GM18873 (cell line): Measurements from ENCODE around the gene MVD.

Experiments
- ATAC-seq: cut with Tn5 transposase; IDR thresholded peaks from one replicate; pipeline ENCODE4 v1.9.1; 2021; ENCODE audit warnings: mild to moderate bottlenecking, moderate library complexity, moderate number of reproducible peaks; ENCODE audit not compliant: unreplicated experiment, low FRiP score

Gene MVD, protein sequence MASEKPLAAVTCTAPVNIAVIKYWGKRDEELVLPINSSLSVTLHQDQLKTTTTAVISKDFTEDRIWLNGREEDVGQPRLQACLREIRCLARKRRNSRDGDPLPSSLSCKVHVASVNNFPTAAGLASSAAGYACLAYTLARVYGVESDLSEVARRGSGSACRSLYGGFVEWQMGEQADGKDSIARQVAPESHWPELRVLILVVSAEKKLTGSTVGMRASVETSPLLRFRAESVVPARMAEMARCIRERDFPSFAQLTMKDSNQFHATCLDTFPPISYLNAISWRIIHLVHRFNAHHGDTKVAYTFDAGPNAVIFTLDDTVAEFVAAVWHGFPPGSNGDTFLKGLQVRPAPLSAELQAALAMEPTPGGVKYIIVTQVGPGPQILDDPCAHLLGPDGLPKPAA

DNA sequence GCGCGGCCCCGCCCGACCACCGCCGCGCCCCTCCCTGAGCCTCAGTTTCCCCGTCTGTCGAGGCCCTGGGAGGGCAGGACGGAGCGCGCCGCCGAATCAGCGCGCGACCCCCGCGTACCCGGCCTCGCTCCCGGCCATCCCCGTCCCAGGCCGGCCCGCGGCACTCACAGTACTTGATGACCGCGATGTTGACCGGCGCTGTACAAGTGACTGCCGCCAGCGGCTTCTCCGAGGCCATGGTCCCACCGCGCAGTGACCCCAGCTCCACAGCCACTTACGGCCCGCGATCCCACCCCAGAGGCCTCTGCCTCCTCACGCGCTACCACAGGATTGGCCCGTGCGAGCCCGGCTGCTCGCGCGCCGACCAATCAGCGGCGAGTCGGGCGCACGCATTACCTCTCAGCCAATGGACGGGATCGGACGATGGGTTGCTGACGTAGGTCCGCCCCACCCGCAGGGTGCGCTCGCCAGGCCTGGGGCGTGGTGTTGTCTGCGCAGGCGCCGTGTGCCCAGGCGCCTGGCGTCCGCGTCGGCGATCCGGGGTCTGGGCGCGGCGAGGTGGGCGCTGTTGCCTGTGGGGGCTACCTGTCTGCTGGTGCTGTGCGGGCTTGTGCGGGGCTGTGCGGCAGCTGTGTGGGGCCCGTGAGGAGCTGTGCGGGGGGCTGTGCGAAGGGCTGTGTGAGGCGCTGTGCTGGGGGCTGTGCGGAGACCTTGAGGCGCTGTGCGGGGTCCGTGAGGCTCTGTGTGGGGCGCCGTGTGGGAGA, at the start of gene MVD:
MVD (minus strand) TSS at position 249 of the 764 bp plus-strand sequence; CDS start at position 238, 11 bp downstream.
- ATAC-seq = peak; percentile 92

DNA sequence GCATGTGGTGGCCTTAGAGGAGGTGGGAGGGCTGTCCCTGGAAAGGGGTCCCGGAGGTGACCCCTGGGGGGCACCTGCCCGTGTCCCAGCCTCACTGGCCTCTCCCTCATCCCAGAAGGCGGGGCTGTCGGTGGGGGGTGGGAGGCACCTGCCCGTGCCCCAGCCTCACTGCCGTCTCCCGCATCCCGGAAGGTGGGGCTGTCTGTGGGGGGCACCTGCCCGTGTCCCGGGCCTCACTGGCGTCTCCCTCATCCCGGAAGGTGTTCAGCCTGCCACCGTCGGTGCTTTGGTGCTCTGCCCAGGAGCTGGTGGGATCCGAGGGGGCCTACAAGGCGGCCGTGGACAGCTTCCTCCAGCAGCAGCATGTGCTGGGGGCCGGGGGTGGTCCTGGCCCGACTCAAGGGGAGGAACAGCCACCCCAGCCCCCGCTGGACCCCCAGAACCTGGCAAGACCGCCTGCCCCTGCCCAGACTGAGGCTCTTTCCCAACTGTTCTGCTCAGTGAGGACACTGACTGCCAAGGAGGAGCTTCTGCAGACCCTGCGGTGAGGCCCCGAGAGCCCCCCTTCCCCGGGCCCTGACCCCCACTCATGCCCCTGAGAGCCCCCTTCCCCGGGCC, 49.6 kb upstream of the MVD start:
- no peak for ATAC-seq

DNA sequence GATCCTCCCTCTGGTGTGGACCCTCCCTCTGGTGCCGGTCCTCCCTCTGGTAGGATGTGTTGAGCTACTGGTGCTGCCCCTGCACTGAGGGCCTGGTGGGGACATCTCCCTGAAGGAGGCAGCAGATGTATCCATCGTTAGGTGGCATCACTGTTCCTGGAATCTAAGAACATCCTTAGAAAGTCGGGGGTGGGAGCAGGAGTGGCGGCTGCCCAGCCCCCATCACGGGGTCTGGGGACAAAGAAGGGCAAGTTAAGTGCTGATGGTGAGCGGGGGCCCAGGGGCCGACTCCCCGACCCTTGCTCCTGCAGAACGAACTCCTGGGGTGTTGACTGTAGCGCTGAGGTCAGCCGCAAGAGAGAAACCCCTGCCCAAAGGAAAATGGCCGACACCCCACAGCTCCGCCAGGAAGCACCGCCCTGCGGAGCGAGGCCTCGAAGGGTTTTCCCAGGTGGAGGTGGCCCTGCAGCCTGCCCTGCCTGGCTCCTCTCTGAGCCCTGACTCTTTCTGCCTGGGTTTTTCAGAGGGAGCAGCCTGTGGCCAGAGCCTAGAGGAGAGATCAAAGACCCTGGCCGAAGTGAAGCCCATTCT, 49.0 kb upstream of the MVD start:
- no peak for ATAC-seq

DNA sequence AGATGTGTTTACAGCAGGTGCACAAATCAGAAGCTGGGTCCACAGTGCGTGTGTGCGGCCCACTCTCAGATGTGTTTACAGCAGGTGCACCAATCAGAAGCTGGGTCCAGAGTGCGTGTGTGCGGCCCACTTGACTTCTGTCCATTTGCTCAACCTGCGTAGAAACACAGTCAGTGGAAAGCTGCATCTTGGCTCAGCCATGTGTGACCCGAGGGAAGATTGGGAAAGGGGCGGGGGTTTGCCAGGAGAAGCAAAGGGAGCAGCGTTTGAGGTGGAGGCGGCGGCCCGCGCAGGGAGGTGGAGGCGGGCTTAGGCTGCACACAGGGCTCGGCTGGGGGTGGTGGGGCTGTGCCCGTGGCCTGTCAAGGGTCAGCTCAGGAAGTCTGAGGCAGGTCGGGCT, 47.7 kb upstream of the MVD start:
- no peak for ATAC-seq

DNA sequence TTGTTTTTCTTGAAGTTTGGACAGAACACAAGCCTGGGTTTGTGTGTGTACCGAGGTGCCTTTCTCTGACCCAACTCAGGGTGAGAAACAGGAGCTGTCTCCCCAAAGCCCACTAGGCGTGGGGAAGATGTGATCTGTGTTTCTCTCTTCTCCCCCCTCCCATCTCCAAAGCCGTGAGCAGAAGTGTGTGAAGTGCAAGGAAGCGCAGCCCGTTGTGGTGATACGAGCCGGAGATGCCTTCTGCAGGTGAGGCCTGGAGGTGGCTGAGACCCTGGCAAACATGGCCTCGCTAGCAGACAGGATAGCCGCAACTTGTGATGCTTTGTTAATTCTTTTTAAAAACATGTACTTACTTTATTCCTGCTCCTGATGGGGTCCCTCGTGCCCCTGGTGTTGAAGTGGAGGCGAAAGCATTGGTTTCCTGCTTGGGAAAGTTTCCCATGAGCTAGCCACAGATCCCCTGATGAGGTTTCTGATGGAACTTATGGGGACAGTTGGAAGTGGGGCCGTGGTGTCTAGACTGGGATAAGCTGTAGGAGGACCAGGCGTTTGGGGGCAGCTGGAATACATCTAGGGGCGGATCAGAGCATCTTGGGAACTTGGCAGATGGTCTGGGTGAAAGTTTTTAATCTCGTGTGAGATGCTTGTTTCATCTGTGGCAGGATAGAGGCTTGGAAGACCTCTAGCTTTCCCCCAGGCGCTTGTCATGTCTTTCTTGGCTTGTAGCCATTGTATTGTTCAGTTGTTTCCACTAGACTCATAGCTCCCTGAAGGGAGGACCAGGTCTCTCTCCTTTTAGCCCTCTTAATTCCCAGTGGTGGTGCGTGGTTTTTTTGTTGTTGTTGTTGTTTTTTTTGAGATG, 44.3 kb upstream of the MVD start:
- no peak for ATAC-seq

DNA sequence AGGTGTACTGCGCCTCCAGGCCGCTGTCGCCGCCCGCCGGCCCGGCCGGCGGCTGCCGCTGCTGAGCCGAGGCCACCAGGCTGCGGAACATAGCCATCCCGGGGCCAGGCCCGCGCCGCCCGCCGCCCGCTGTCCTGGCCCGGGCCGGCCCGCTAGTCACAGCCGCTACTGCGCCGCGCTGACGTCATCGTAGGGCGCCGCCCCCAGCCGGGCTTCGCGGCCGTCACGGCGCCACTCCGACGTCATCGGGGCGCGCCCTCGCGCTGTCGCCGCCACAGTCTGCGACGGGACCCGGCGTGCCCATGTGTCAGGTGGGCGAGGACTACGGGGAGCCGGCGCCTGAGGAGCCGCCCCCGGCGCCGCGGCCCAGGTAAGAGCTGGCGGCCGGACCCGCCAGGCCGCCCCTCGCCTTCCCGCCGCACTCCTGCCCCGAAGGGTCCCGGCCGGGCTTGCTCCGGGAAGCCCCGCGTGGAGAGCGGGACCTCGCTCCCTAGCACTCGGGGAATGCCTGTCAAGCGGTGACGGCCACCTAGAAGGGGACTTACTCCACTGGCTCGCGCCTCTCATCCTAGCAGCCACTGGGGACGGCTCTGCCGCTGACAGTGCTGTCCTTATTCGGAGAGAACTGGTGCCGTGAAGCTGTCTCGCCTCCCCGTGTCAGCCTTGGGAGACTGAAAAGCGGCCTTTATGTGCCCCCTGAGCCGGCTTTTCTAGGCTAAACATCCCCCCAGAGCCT, 43.5 kb upstream of the MVD start, which contains the start of the genes CTU2 and RNF166:
CTU2 (plus strand) TSS at position 275 of the 736 bp plus-strand sequence; CDS start at position 303, 28 bp downstream.
RNF166 (minus strand) TSS at position 180 of the 736 bp plus-strand sequence; CDS start at position 97, 83 bp downstream.
- ATAC-seq = peak; percentile 44

DNA sequence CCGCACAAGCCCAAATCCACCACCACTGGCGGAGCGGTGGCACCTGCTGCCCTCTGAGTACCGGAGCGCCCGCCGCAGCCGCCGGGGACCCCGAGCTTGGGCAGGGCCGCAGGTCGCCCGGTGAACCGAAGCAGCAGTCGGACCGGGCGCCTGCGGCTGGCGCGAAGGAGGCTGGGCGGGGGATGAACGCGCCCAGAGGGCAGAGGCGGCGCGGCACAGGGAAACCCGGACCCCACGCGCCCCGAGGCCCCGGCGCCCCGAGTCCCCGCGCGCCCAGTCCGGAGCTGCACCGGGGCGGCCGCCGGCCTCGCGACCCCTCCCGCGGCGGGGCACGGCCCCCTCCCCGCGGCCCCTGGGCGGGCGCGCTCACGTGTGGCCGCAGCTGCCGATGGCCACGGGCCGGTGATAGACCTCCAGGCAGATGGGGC, 42.9 kb upstream of the MVD start:
- peak; percentile 4 for ATAC-seq

DNA sequence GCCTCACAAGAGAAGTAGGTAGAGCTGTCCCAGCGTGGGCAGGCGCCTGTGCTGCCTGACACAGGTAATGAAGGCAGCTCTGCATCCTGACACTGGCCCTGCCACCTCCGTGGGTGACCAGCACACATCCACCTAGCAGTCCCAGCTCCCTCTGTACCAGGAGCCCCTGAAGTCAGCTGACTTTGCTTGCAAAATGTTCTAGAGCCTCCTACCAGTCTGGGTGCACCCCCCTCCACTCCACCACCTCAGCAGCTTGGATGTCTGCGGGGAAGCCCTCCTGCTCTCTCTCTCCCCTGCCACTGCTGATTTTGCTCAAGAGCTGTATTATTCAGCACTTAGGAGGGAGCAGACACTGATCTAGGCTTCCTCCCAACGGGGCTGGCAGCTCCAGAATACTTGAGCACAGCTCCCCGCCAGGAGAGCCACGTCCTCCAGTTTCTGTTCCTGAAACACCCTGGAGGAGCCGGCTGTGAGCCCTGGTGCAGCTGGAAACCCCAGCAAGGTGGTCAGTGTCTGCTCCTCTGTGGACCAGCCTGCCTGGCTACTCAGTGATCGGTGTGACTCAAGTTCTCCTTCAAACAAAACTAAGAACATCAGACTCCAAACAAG, 42.3 kb upstream of the MVD start:
- ATAC-seq = no peak

DNA sequence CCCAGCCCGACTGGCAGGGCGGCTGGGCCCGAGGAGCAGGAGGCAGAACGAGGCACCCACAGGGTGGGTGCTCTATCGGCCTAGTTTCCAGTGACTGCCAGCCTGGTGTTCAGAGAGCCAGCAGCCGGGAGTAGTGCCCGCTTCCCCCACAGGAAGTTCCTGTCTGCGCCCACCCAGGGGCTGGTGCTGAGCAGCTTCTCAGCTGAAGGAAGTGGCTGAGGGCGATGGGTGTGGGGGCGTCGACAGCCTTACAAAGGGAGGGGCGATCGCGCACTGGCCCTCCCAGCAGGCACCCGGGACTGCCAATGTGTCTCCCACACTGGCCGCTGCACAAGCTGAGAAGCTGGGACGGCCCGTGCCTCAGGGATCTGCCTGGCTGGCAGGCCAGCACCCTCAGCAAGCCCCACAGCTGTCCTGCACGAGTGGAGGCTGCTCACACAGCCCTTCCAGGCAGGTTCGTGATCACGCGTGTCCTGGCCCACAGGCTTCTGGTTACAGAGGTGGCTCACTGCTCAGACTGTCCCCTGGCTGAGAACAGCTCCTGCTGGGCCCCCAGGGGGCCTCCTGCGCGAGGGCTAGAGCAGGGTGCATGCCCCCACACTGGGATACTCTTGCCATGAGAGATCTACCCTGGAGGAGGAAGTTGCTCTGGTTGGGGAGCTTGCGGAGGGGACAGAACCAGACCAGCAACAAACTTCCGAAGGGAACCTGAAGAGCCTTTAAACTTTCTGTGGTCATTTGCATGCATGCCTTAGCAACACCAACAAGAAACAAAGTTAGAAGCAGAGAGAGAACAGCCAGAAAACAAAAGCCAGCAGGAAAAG, 40.8 kb upstream of the MVD start:
- no peak for ATAC-seq

DNA sequence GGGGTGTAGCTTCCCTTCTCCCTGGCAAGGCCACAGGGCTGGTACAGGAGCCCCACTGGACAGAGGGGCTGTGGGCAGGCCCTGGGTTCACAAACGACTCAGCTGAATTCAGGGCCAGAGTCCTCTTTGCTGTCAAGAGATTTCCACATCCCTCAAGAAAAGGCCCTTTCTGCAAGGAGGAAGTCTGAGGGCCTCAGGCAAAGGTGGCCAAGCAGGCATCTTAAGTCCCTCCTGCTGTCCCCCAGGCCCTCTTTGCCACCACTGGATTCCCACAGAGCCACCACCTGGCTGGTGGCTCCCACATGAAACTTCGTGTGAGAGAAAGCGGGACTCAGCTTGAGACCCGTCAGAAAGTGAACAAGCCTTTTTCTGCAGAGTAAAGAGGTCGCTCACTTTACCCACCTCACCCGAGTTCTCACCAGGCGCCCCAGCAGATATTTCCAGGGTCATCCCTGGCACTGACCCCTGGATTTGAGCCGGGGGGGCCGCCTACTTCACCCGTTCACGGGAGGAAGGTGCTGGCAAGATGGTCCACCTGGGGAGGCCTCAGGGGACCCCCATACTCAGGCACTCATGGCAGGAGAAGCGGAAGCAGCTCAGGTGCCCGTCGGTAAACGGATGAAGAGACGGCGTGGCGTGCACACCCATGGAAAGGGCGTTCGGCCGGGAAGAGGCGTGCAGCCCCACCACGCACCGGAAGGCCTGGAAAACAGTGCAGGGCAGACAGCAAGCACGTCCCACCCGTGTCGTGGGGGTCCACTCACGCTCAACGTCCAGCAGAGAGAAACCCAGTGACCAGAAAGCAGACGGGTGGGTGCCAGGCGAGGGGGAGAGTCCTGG, 39.7 kb upstream of the MVD start:
- no peak for ATAC-seq

DNA sequence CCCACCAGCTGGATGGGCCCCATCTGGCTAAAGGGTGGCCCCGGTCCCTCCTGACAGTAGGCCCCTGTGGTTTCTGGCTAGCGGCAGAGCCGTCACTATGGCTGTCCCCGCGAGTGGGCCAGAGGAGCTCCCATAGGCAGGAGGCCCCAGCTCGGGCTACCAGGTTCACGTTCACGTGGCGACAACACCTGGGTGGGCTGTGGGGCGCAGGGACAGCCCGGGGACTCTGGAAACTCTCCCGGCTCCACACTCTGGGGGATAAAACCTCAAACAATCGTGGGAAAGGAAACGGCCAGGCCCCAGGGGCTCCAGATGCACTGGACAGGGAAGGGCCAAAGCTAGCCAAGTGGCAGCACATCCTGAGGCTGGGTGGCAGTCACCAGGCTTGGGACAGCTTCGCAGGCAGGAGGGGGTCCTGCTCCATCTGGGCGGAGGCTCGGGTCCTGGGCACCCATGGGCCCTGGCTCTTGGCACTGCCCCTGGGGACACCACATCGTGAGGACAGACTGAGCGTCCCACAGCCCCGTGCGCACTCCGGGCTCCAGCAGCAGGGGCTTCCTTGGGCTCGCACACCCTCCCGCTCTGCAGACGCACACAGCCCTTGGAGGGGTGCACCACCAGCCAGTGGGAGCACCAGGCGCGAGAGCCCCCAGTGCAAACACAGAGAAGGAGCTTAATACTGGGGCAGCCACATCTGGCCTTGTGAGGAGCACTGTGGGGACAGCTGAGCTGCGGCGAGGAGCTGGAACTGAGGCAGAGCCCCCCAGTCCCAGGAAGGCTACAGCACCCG, 38.9 kb upstream of the MVD start:
- ATAC-seq = no peak

DNA sequence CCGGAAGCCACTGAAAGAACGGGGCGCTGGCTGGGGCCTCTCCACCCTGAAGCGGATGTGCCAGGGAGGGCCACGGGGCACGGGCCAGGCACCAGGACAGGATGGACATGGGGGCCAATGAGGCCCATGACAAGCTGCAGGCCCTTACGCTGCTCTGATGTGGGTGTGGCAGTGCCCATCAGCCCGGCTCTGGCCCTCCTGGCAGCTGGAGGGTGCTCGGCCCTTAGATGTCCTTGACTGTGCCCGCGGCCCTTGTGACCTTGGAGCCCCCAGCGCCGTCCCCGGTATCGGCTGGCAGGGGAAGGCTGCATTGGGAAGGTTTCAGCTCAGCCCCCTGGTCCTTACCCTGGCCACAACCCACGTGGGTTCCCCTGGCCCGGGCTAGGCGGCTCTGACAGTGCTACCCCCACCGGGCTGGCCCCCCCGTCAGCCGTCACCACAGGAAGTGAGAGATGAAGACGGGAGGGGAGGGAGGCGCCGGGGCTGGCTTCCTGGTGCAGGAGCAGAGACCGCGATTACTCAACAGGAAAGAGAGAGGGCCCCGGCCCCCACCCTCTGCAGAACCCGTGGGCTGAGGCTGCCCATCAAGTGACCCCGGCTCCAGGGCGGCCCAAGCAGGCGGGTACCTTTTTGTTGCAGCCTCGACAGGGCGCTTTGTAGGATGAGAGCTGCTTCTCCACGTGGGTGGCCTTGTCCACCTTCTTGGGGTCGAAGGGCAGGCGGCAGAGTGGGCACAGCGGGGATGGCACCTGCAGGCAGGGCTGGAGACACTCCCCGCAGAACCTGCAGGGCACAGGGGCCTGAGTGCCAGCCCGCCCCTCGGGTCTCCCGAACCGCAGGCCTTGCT, 38.0 kb upstream of the MVD start:
- ATAC-seq = peak; percentile 44

DNA sequence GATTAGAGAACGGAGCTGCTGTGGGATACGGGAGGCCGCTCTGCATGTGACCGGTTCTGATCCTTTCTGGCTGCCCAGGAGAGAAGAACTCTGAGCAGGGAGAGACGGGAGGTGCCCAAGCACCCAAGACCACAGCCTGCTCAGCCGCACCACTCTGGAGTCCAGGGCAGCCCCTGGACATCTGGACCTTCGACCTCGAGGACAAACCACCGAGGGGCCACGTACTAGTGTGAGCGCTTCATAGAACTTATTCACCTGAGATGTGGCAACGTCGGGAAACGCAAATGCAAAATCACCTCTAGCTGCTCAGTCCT, 37.4 kb upstream of the MVD start:
- ATAC-seq = no peak

DNA sequence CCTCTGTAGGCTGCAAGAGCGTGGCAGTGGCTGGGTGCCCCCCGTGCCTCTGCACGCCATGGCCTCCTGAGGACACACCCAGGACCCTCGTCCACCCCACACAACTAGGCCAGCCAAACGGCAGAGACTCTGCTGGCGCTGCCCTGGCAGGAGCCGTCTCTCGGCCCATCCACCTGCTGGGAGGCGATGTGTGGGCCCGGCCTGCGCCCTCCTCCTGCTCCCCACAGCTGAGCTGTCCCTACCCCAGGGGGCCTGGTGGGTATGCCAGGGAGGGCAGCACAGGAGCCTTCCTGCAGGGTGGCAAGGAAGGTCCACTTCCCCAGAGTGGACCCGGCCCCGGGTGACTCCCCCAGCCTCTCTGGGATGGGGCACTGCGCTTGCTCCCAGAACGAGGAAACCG, 36.3 kb upstream of the MVD start:
- ATAC-seq = no peak

DNA sequence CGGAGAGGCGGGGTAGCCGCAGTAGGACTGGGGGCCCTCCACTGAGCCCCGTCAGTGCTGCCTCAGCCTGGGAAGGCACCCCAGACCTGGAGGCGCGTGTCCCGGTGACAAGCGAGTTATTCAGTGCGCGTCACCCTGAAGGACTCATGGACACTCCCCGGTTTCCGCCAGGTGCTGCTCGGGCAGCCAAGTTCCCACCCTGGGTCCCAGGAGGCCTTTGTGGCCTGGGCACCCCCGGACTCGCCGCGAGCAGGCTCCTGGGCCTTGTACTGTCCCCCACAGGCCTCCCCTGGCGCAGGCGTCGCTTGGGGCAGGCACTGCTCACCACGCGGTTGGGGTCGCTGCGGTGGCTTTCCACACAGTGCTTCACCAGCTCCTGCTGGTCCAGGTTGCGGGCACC, 35.8 kb upstream of the MVD start:
- ATAC-seq = no peak
